Neural cell (in vitro differentiated cells): Measurements from ENCODE around the gene CTAGE8.
"Not testable (repeated sequence)": the region's sequence is repeated elsewhere in the genome, so short reads cannot be mapped to it uniquely, and the experiment has no call there.

ENCODE experiments used
- CTCF ChIP-seq: fragments of 450-650 bp; IDR thresholded peaks from 2 replicates; pipeline ENCODE4 v1.5.1; 2014; ENCODE audit warnings: antibody characterized with exemption, mild to moderate bottlenecking, moderate library complexity; ENCODE audit not compliant: poor library complexity, severe bottlenecking
- EZH2 ChIP-seq: fragments of 200-600, 300-800 bp; shearing (Covaris generic), sonication (generic); IDR thresholded peaks from 2 replicates; pipeline ENCODE4 v1.6.1; 2014; ENCODE audit warnings: antibody characterized with exemption, low read length, borderline replicate concordance, mild to moderate bottlenecking; ENCODE audit not compliant: insufficient read depth, poor library complexity, severe bottlenecking
- POLR2AphosphoS5 ChIP-seq: IDR thresholded peaks from 2 replicates; pipeline ENCODE4 v1.6.1; 2012
- TAF1 ChIP-seq: IDR thresholded peaks from 2 replicates; pipeline ENCODE4 v1.6.1; 2012; ENCODE audit warnings: low read depth

GRCh38 chr7:144293794-144294499, 24.9 kb upstream of the CTAGE8 start:
- TF ChIP-seq CTCF, EZH2, TAF1, POLR2AphosphoS5: not testable (repeated sequence)
